Left lung (tissue), 10 donors: ENCODE results near the gene CDK3. TPM values are rescaled to one million over a fixed set of nuclear protein-coding genes. Genes with fewer than 3 reads are reported as not detected.
"Not testable (repeated sequence)": the region's sequence is repeated elsewhere in the genome, so short reads cannot be mapped to it uniquely, and the experiment has no call there.

Experiments
- ATAC-seq: fragments of 200-7000 bp; cut with Tn5 transposase; one replicate; pipeline ENCODE4 v1.9.1; 2020; ENCODE audit warnings: moderate library complexity
- DNase-seq, 4 donors: peaks; one replicate each; pipeline ENCODE4 v3.0.0-alpha.2; 2013 to 2020
- H3K27ac ChIP-seq, 2 donors: fragments of 200-600 bp; sonication (generic) in 1 of 2; one replicate each; pipeline versions ENCODE4 v1.5.0 to v1.8.0; 2020 to 2021
- H3K27me3 ChIP-seq, 2 donors: fragments of 200-600 bp; sonication (generic) in 1 of 2; one replicate each; pipeline versions ENCODE4 v1.5.0 to v1.8.0; 2020 to 2021
- H3K36me3 ChIP-seq, 2 donors: fragments of 200-600 bp; sonication (generic) in 1 of 2; one replicate each; pipeline versions ENCODE4 v1.5.0 to v1.8.0; 2020 to 2021
- H3K4me1 ChIP-seq, 2 donors: fragments of 200-600 bp; one replicate each; pipeline ENCODE4 v1.8.0; 2021
- H3K4me3 ChIP-seq, 2 donors: fragments of 200-600 bp; sonication (generic) in 1 of 2; one replicate each; pipeline versions ENCODE4 v1.5.0 to v1.8.0; 2020 to 2021; ENCODE audit warnings: mild to moderate bottlenecking in 1 of 2
- H3K9me3 ChIP-seq, 2 donors: fragments of 200-600 bp; sonication (generic) in 1 of 2; one replicate each; pipeline versions ENCODE4 v1.5.0 to v1.8.0; 2020 to 2021
- CTCF ChIP-seq, 2 donors: fragments of 200-600 bp; sonication (generic) in 1 of 2; IDR thresholded peaks; one replicate each; pipeline versions ENCODE4 v1.5.0 to v1.8.0; 2021; ENCODE audit warnings: antibody characterized with exemption in 2 of 2
- intact Hi-C, 2 donors: fragments of 100-400 bp; cut with DNase I; formaldehyde crosslinking; loops; one replicate each; pipeline versions ENCODE4 v1.11.2 to v1.14.2; 2022
- polyA plus RNA-seq, 6 donors: library from polyadenylated mRNA; unstranded; fragments of 120-200 nt; gene quantifications; one replicate each; pipeline ENCODE4 v1.2.1, GENCODE V29; 2013; ENCODE audit not compliant: insufficient read length in 6 of 6
- total RNA-seq, 2 donors: library from RNA; stranded (reverse); fragmentation: NEBNext Ultra II Directional; extraction: Animal tissue kit (Norgen Biotek cat#: 25700); gene quantifications; one replicate each; pipeline ENCODE4 v1.2.1, GENCODE V29; 2021
- donor health status: DM: no; HTN: yes; CAD: no.
- donor health status: DM: no; HTN: no; CAD: no.

CDK3 gene
- total and polyA plus RNA-seq, 8 donors: 5.4 to 23.3 (median 18.6) TPM

- intact Hi-C loops: no loop called here
- Histone ChIP-seq H3K4me1 (peaks cover 0 to 33% of the 10 kb centered on the region in 2 donors), H3K9me3 (no peaks in the 10 kb centered on the region), H3K36me3 (peaks cover 0 to 34% of the 10 kb centered on the region in 2 donors), H3K4me3 (no peak overlapping the region), H3K27me3 (no peaks in the 10 kb centered on the region), H3K27ac (no peak overlapping the region)
- no peak for DNase-seq
- no peak for ATAC-seq
- no peak for TF ChIP-seq CTCF (IDR thresholded peaks at IDR 0.05)
Measured at GRCh38 chr17:75965468-75965867, 35.2 kb upstream of the CDK3 start.

GRCh38 chr17:75969044-75969443 is 31.6 kb upstream of the CDK3 start:
- ATAC-seq: not testable (repeated sequence)
- H3K36me3 ChIP-seq: peaks cover 0 to 56% of the 10 kb centered on the region in 2 donors

GRCh38 chr17:75970011-75970523 is 30.6 kb upstream of the CDK3 start:
- intact Hi-C loops: no loop called here
- TF ChIP-seq CTCF (IDR thresholded peaks at IDR 0.05): no peak
- no peak for ATAC-seq

More at GRCh38 chr17:75969044-75969443, 31.6 kb upstream of the CDK3 start:
- H3K4me3 ChIP-seq, DNase-seq, H3K9me3 ChIP-seq, intact Hi-C loops, H3K27me3 ChIP-seq: not testable (repeated sequence)
- Histone ChIP-seq H3K4me1 (peaks cover 0 to 35% of the 10 kb centered on the region in 2 donors), H3K27ac (peak overlapping the region in 1 of 2 donors; percentile 90)

GRCh38 chr17:75970626-75971025 is 30.0 kb upstream of the CDK3 start:
- no peak for ATAC-seq
- Histone ChIP-seq H3K4me1 (peaks cover 4 to 42% of the 10 kb centered on the region in 2 donors), H3K36me3 (peaks cover 0 to 61% of the 10 kb centered on the region in 2 donors), H3K27ac (peak overlapping the region in 1 of 2 donors; percentile 90), H3K9me3 (no peaks in the 10 kb centered on the region), H3K27me3 (no peaks in the 10 kb centered on the region), H3K4me3 (no peak overlapping the region)
- intact Hi-C loops: no loop called here
- DNase-seq: no peak
- TF ChIP-seq CTCF (IDR thresholded peaks at IDR 0.05): no peak

More at GRCh38 chr17:75970011-75970523, 30.6 kb upstream of the CDK3 start:
- H3K4me1 ChIP-seq: peaks cover 0 to 36% of the 10 kb centered on the region in 2 donors
- peak overlapping the region in 1 of 2 donors; percentile 90 for H3K27ac ChIP-seq
- H3K9me3 ChIP-seq: no peaks in the 10 kb centered on the region
- H3K36me3 ChIP-seq: peaks cover 0 to 61% of the 10 kb centered on the region in 2 donors
- peak overlapping the region in 1 of 2 donors; percentile 6 for H3K4me3 ChIP-seq
- no peaks in the 10 kb centered on the region for H3K27me3 ChIP-seq
- no peak for DNase-seq

- H3K27me3 ChIP-seq, H3K9me3 ChIP-seq, ATAC-seq, H3K4me3 ChIP-seq, H3K27ac ChIP-seq, intact Hi-C loops, DNase-seq: not testable (repeated sequence)
- H3K36me3 ChIP-seq: peaks cover 0 to 44% of the 10 kb centered on the region in 2 donors
- peaks cover 23 to 57% of the 10 kb centered on the region in 2 donors for H3K4me1 ChIP-seq
Measured at GRCh38 chr17:75975187-75975586, 25.5 kb upstream of the CDK3 start.

- Histone ChIP-seq H3K4me1 (peaks cover 23 to 56% of the 10 kb centered on the region in 2 donors), H3K4me3 (no peak overlapping the region), H3K36me3 (peaks cover 0 to 41% of the 10 kb centered on the region in 2 donors), H3K9me3 (no peaks in the 10 kb centered on the region), H3K27ac (no peak overlapping the region), H3K27me3 (no peaks in the 10 kb centered on the region)
- intact Hi-C loops: no loop called here
- DNase-seq: no peak
- no peak for TF ChIP-seq CTCF (IDR thresholded peaks at IDR 0.05)
- no peak for ATAC-seq
Measured at GRCh38 chr17:75975757-75976174, 24.9 kb upstream of the CDK3 start.
